Hematopoietic multipotent progenitor cell treated with erythropoietin and hydrocortisone succinate and interleukin-3 and kit ligand, for 8 days (in vitro differentiated cells): ENCODE data around the gene ZNF580.

Experiments used
- DNase-seq: peaks from one replicate; pipeline ENCODE4 v3.0.0-alpha.2; 2015

Gene ZNF580

GRCh38 chr19:55648585-55649267 is 7.9 kb downstream of the ZNF580 start:
- DNase-seq: no peak

GRCh38 chr19:55649268-55650125 is 8.7 kb downstream of the ZNF580 start:
- DNase-seq: no peak

GRCh38 chr19:55650126-55650557 is 9.3 kb downstream of the ZNF580 start:
- no peak for DNase-seq

GRCh38 chr19:55650602-55651230 is 9.9 kb downstream of the ZNF580 start:
- no peak for DNase-seq

- no peak for DNase-seq
Observed at GRCh38 chr19:55651236-55651635, 10.4 kb downstream of the ZNF580 start.

GRCh38 chr19:55652311-55653128 is 11.7 kb downstream of the ZNF580 start:
- DNase-seq: no peak

GRCh38 chr19:55653651-55654322 is 13.0 kb downstream of the ZNF580 start:
- peak; percentile 99 for DNase-seq

- DNase-seq: peak; percentile 100
Observed at GRCh38 chr19:55654323-55654867, 13.6 kb downstream of the ZNF580 start.

GRCh38 chr19:55654868-55655647 is 14.3 kb downstream of the ZNF580 start, which contains the start of gene U2AF2:
Gene U2AF2 (plus strand): TSS chr19:55655035. CDS start chr19:55655105, 70 bp downstream.
- DNase-seq: peak; percentile 93

GRCh38 chr19:55655648-55656040 is 14.8 kb downstream of the ZNF580 start:
- DNase-seq: no peak

GRCh38 chr19:55656552-55656951 is 15.8 kb downstream of the ZNF580 start:
- DNase-seq: no peak

- no peak for DNase-seq
Observed at GRCh38 chr19:55656988-55657747, 16.4 kb downstream of the ZNF580 start.

- no peak for DNase-seq
Observed at GRCh38 chr19:55658846-55659459, 18.2 kb downstream of the ZNF580 start.

GRCh38 chr19:55659822-55660221 is 19.0 kb downstream of the ZNF580 start:
- DNase-seq: no peak

GRCh38 chr19:55660404-55660803 is 19.6 kb downstream of the ZNF580 start:
- DNase-seq: no peak

- DNase-seq: no peak
Observed at GRCh38 chr19:55660991-55661390, 20.2 kb downstream of the ZNF580 start.

GRCh38 chr19:55661826-55662225 is 21.0 kb downstream of the ZNF580 start:
- no peak for DNase-seq

- DNase-seq: no peak
Observed at GRCh38 chr19:55663846-55664536, 23.2 kb downstream of the ZNF580 start.
